ENCODE measurements around the gene WDR36. TPM values are rescaled to one million over a fixed set of nuclear protein-coding genes. Genes with fewer than 3 reads are reported as not detected.
"Not testable (repeated sequence)": the region's sequence is repeated elsewhere in the genome, so short reads cannot be mapped to it uniquely, and the experiment has no call there.

The WDR36 gene
- total RNA-seq, 4 donors from 2014 or later = 13.7 to 26.3 (median 19.9) TPM

DNA sequence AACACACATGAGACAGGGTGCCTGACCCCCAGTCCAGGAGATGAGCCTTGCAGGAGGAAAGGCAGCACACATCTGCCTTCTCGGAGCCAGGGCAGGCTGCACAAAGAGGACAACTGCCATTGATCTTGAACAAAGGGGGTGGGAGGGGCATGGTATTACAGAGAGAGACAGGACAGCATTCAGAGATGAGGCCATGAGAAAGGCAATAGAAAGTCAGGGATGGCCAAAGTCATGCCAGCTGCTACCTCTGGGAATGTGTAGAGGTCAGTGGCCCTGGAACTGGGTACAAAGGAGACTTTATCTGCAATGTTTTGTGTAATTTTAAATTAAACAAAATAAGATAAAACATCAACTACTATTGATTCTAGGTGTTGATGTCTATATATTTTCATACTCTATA, 43.2 kb downstream of the WDR36 start:
- H3K36me3 ChIP-seq = no peaks in the 10 kb centered on the region
- no peak overlapping the region for H3K27ac ChIP-seq (replicated peaks in 1 of 4)
- no peak overlapping the region for H3K4me3 ChIP-seq
- H3K27me3 ChIP-seq = peaks cover 0 to 3% (median 0%) of the 10 kb centered on the region in 4 donors
- intact Hi-C loops (cut with DNase I) = no loop called here
- no peaks in the 10 kb centered on the region for H3K9me3 ChIP-seq
- H3K4me1 ChIP-seq = no peaks in the 10 kb centered on the region
- DNase-seq (ENCODE audit: extremely low spot score) = no peak
- 100% methylated on average over 1 of the region's 1 CpG for WGBS
- TF ChIP-seq POLR2AphosphoS5 (IDR thresholded peaks at IDR 0.05) (no peak), EP300 (IDR thresholded peaks at IDR 0.05) (no peak), POLR2A (IDR thresholded peaks at IDR 0.05; ENCODE audit: low read depth) (no peak)
- TF ChIP-seq, protein P1, sequence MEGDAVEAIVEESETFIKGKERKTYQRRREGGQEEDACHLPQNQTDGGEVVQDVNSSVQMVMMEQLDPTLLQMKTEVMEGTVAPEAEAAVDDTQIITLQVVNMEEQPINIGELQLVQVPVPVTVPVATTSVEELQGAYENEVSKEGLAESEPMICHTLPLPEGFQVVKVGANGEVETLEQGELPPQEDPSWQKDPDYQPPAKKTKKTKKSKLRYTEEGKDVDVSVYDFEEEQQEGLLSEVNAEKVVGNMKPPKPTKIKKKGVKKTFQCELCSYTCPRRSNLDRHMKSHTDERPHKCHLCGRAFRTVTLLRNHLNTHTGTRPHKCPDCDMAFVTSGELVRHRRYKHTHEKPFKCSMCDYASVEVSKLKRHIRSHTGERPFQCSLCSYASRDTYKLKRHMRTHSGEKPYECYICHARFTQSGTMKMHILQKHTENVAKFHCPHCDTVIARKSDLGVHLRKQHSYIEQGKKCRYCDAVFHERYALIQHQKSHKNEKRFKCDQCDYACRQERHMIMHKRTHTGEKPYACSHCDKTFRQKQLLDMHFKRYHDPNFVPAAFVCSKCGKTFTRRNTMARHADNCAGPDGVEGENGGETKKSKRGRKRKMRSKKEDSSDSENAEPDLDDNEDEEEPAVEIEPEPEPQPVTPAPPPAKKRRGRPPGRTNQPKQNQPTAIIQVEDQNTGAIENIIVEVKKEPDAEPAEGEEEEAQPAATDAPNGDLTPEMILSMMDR (IDR thresholded peaks at IDR 0.05) = no peak

GRCh38 chr5:111135946-111136345, 43.8 kb downstream of the WDR36 start:
- TF ChIP-seq, protein P1 (IDR thresholded peaks at IDR 0.05) = no peak
- TF ChIP-seq POLR2A (IDR thresholded peaks at IDR 0.05; ENCODE audit: low read depth) (no peak), EP300 (IDR thresholded peaks at IDR 0.05) (no peak), POLR2AphosphoS5 (IDR thresholded peaks at IDR 0.05) (no peak)
- H3K4me1 ChIP-seq = no peaks in the 10 kb centered on the region
- no peaks in the 10 kb centered on the region for H3K9me3 ChIP-seq
- peaks cover 0 to 3% (median 0%) of the 10 kb centered on the region in 4 donors for H3K27me3 ChIP-seq
- no peak overlapping the region for H3K27ac ChIP-seq (replicated peaks in 1 of 4)
- DNase-seq (ENCODE audit: extremely low spot score) = no peak
- WGBS = 90% methylated on average over 5 of the region's 5 CpGs
- H3K36me3 ChIP-seq = no peaks in the 10 kb centered on the region
- intact Hi-C loops (cut with DNase I) = no loop called here
- no peak overlapping the region for H3K4me3 ChIP-seq

DNA sequence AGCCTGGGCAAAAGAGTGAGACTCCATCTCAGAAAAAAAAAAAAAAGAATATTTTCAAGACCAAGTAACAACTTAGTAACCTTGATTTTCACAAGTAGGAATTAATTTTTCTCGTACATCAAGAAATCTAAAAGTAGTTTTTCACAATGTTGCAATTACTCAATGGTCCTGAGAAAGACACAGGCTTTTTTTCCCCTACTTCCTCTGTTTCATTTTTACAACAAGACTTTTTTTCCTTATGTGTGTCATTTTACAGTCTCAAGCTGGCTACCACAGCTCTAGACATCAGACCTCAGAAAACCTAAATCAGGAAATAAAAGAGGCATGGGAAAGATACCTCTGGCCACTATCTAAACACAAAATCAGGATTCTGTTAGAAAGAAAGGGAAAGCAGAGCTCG, 45.9 kb downstream of the WDR36 start:
- H3K36me3 ChIP-seq = no peaks in the 10 kb centered on the region
- intact Hi-C loops (cut with DNase I) = no loop called here
- no peak overlapping the region for H3K27ac ChIP-seq (replicated peaks in 1 of 4)
- H3K9me3 ChIP-seq = no peaks in the 10 kb centered on the region
- WGBS = 43% methylated on average over 2 of the region's 2 CpGs
- no peak for TF ChIP-seq EP300 (IDR thresholded peaks at IDR 0.05)
- no peak for TF ChIP-seq POLR2AphosphoS5 (IDR thresholded peaks at IDR 0.05)
- TF ChIP-seq, protein P1 (IDR thresholded peaks at IDR 0.05) = no peak
- no peak for TF ChIP-seq POLR2A (IDR thresholded peaks at IDR 0.05; ENCODE audit: low read depth)
- H3K27me3 ChIP-seq = peaks cover 0 to 3% (median 0%) of the 10 kb centered on the region in 4 donors
- DNase-seq (ENCODE audit: extremely low spot score) = no peak
- no peak overlapping the region for H3K4me3 ChIP-seq
- H3K4me1 ChIP-seq = no peaks in the 10 kb centered on the region

GRCh38 chr5:111141471-111141870, 49.3 kb downstream of the WDR36 start:
- H3K27me3 ChIP-seq; intact Hi-C loops (cut with DNase I); H3K36me3 ChIP-seq: not testable (repeated sequence)

GRCh38 chr5:111142932-111143331, 50.8 kb downstream of the WDR36 start:
- no peak overlapping the region for H3K4me3 ChIP-seq
- no peaks in the 10 kb centered on the region for H3K9me3 ChIP-seq
- no peaks in the 10 kb centered on the region for H3K36me3 ChIP-seq
- H3K27ac ChIP-seq (replicated peaks in 1 of 4) = no peak overlapping the region
- H3K4me1 ChIP-seq = no peaks in the 10 kb centered on the region
- intact Hi-C loops (cut with DNase I) = no loop called here
- TF ChIP-seq POLR2AphosphoS5 (IDR thresholded peaks at IDR 0.05) = no peak
- no peak for DNase-seq (ENCODE audit: extremely low spot score)
- no peaks in the 10 kb centered on the region for H3K27me3 ChIP-seq
- 93% methylated on average over 4 of the region's 4 CpGs for WGBS

More at GRCh38 chr5:111141471-111141870, 49.3 kb downstream of the WDR36 start:
- H3K4me1 ChIP-seq; H3K27ac ChIP-seq (replicated peaks in 1 of 4); H3K9me3 ChIP-seq; DNase-seq (ENCODE audit: extremely low spot score); H3K4me3 ChIP-seq: not testable (repeated sequence)
- 88% methylated on average over 1 of the region's 1 CpG for WGBS

DNA sequence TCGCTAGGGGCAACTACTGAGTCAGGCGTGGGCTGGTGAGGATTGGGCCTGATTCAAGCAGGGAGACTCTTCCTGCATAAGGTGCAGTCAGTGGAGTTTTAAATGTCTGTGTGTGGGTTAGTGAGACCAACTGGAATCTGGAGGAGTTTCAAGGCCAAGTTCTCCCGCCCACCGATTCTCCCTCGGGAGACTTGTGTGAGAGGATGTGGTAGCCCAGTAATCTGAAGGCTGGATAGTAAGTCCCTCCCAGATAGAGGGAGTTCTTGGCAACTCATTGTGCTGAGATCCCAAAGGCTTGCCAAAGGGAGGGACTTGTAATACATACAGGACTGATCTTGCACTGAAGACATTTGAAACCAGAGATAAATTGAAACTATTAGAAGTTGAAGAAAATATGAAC, 51.8 kb downstream of the WDR36 start:
- Histone ChIP-seq H3K27ac (replicated peaks in 1 of 4) (no peak overlapping the region), H3K27me3 (no peaks in the 10 kb centered on the region), H3K4me1 (no peaks in the 10 kb centered on the region), H3K4me3 (no peak overlapping the region), H3K9me3 (no peaks in the 10 kb centered on the region), H3K36me3 (no peaks in the 10 kb centered on the region)
- TF ChIP-seq EP300 (IDR thresholded peaks at IDR 0.05) = no peak
- 36% methylated on average over 5 of the region's 5 CpGs for WGBS
- intact Hi-C loops (cut with DNase I) = no loop called here
- DNase-seq (ENCODE audit: extremely low spot score) = no peak
